ENCODE results near the gene RYR2.

RYR2 gene

GRCh38 chr1:237000191-237000590, 41.8 kb upstream of the RYR2 start:
- Histone ChIP-seq H3K9me3 (no peaks in the 10 kb centered on the region), H3K4me3 (ENCODE audit: low read depth, low read length) (no peak overlapping the region), H3K36me3 (no peaks in the 10 kb centered on the region), H3K4me1 (no peaks in the 10 kb centered on the region), H3K27me3 (peaks cover 5% of the 10 kb centered on the region)
- no peak for DNase-seq
- no peak for TF ChIP-seq CTCF (IDR thresholded peaks at IDR 0.05; ENCODE audit: low read depth, low read length)

- TF ChIP-seq CTCF (IDR thresholded peaks at IDR 0.05; ENCODE audit: low read depth, low read length) = no peak
These were observed 38.5 kb upstream of the RYR2 start for GRCh38 chr1:237003516-237003915.

GRCh38 chr1:237004116-237004515, 37.9 kb upstream of the RYR2 start, which contains the start of gene MT1HL1:
MT1HL1 (minus strand) TSS chr1:237004441; CDS start chr1:237004372, 69 bp downstream.
- DNase-seq = no peak
- no peak within 1 kb of the TSS for H3K4me3 ChIP-seq (ENCODE audit: low read depth, low read length)
- TF ChIP-seq CTCF (IDR thresholded peaks at IDR 0.05; ENCODE audit: low read depth, low read length) = no peak
- peaks cover 5% of the 10 kb centered on the region for H3K27me3 ChIP-seq
- no peaks in the 10 kb centered on the region for H3K4me1 ChIP-seq
- no peaks in the 10 kb centered on the region for H3K9me3 ChIP-seq
- no peaks in the 10 kb centered on the region for H3K36me3 ChIP-seq

More at GRCh38 chr1:237003516-237003915, 38.5 kb upstream of the RYR2 start:
- Histone ChIP-seq H3K27me3 (peaks cover 5% of the 10 kb centered on the region), H3K9me3 (no peaks in the 10 kb centered on the region), H3K4me3 (ENCODE audit: low read depth, low read length) (no peak overlapping the region), H3K36me3 (no peaks in the 10 kb centered on the region), H3K4me1 (no peaks in the 10 kb centered on the region)
- DNase-seq = no peak

GRCh38 chr1:237005674-237006073, 36.3 kb upstream of the RYR2 start:
- Histone ChIP-seq H3K9me3 (no peaks in the 10 kb centered on the region), H3K36me3 (no peaks in the 10 kb centered on the region), H3K4me3 (ENCODE audit: low read depth, low read length) (no peak overlapping the region), H3K4me1 (no peaks in the 10 kb centered on the region), H3K27me3 (peaks cover 5% of the 10 kb centered on the region)
- no peak for DNase-seq
- TF ChIP-seq CTCF (IDR thresholded peaks at IDR 0.05; ENCODE audit: low read depth, low read length) = no peak

GRCh38 chr1:237007147-237007881, 34.7 kb upstream of the RYR2 start:
- TF ChIP-seq CTCF (IDR thresholded peaks at IDR 0.05; ENCODE audit: low read depth, low read length) = no peak
- Histone ChIP-seq H3K9me3 (no peaks in the 10 kb centered on the region), H3K4me3 (ENCODE audit: low read depth, low read length) (no peak overlapping the region), H3K4me1 (no peaks in the 10 kb centered on the region), H3K27me3 (peaks cover 5% of the 10 kb centered on the region), H3K36me3 (no peaks in the 10 kb centered on the region)
- no peak for DNase-seq

GRCh38 chr1:237009611-237010010, 32.4 kb upstream of the RYR2 start:
- no peaks in the 10 kb centered on the region for H3K9me3 ChIP-seq
- H3K4me3 ChIP-seq (ENCODE audit: low read depth, low read length) = no peak overlapping the region
- no peak for DNase-seq
- H3K36me3 ChIP-seq = no peaks in the 10 kb centered on the region
- TF ChIP-seq CTCF (IDR thresholded peaks at IDR 0.05; ENCODE audit: low read depth, low read length) = no peak
- H3K4me1 ChIP-seq = no peaks in the 10 kb centered on the region; the same call in 1 of the 2 replicates
- H3K27me3 ChIP-seq = no peaks in the 10 kb centered on the region

All from BE2C (cell line).